Lower leg skin (tissue), 3 donors: ENCODE data around the gene ACHE.
"Not testable (repeated sequence)": the region's sequence is repeated elsewhere in the genome, so short reads cannot be mapped to it uniquely, and the experiment has no call there.

Experiments
- CTCF ChIP-seq, 3 donors: fragments of 450-650 bp; IDR thresholded peaks; one replicate each; pipeline ENCODE4 v1.5.1; 2016; ENCODE audit warnings: antibody characterized with exemption in 3 of 3, mild to moderate bottlenecking in 3 of 3, moderate library complexity in 2 of 3
- POLR2A ChIP-seq, 2 donors: fragments of 450-650 bp; IDR thresholded peaks; one replicate each; pipeline ENCODE4 v1.6.1; 2016 to 2017; ENCODE audit warnings: antibody characterized with exemption in 2 of 2, mild to moderate bottlenecking in 1 of 2, moderate library complexity in 1 of 2

DNA sequence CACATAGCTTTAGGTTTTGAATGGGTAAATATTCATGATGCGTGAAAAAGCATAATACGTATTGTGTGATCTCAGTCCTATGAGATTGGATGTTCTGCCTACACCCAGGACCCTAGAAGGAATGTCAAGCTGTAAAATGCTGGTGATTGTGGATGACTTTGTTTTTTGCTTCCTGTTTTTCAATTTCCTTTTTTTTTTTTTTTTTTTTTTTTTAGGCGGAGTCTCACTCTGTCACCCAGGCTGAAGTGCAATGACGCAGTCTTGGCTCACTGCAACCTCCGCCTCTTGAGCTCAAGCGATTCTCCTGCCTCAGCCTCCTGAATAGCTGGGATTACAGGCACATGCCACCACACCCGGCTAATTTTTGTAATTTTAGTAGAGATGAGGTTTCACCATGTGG is 14.8 kb upstream of the ACHE start:
- TF ChIP-seq CTCF, POLR2A (IDR thresholded peaks at IDR 0.05): not testable (repeated sequence)
